Measurements from ENCODE around the gene SLC1A4.

- TF ChIP-seq CTCF (IDR thresholded peaks at IDR 0.05) = no peak
- no peak for TF ChIP-seq POLR2A (IDR thresholded peaks at IDR 0.05)
Measured at GRCh38 chr2:64947885-64948284, 41.3 kb upstream of the SLC1A4 start.
